GM23338 (cell line): ENCODE data around the gene RAPGEF5. TPM values are rescaled to one million over a fixed set of nuclear protein-coding genes. Genes with fewer than 3 reads are reported as not detected.

Experiments
- ATAC-seq: fragments of 200-7000 bp; cut with Tn5 transposase; 3 replicates; pipeline ENCODE4 v1.9.1; 2020
- DNase-seq: peaks from one replicate; pipeline ENCODE4 v3.0.0-alpha.2; 2015; ENCODE audit warnings: low spot score
- H2AFZ ChIP-seq: fragments of 200-600 bp; sonication (generic); 2 replicates; pipeline ENCODE4 v1.8.0; 2016; ENCODE audit warnings: antibody characterized with exemption, mild to moderate bottlenecking, moderate library complexity
- H3F3A ChIP-seq: fragments of 200-600 bp; sonication (generic); replicated peaks from 2 replicates; pipeline ENCODE4 v1.8.0; 2017; ENCODE audit warnings: antibody characterized with exemption, mixed run types, low read depth
- H3K27ac ChIP-seq: fragments of 200-600 bp; sonication (generic); 2 replicates; pipeline ENCODE4 v1.6.1; 2016; ENCODE audit warnings: low read depth
- H3K27me3 ChIP-seq: fragments of 200-600 bp; sonication (generic); 2 replicates; pipeline ENCODE4 v1.8.0; 2016; ENCODE audit warnings: mild to moderate bottlenecking, mixed run types, moderate library complexity; ENCODE audit not compliant: insufficient read depth
- H3K36me3 ChIP-seq: fragments of 200-600 bp; sonication (generic); 2 replicates; pipeline ENCODE4 v1.8.0; 2016; ENCODE audit warnings: mild to moderate bottlenecking; ENCODE audit not compliant: insufficient read depth
- H3K4me1 ChIP-seq: fragments of 200-600 bp; sonication (generic); 2 replicates; pipeline ENCODE4 v1.8.0; 2016; ENCODE audit warnings: mild to moderate bottlenecking, moderate library complexity; ENCODE audit not compliant: insufficient read depth
- H3K4me2 ChIP-seq: fragments of 200-600 bp; sonication (generic); 2 replicates; pipeline ENCODE4 v1.7.1; 2017; ENCODE audit warnings: mixed run types
- H3K4me3 ChIP-seq: fragments of 200-600 bp; sonication (generic); 2 replicates; pipeline ENCODE4 v1.6.1; 2016; ENCODE audit warnings: mixed run types
- H3K79me2 ChIP-seq: fragments of 200-600 bp; sonication (generic); replicated peaks from 2 replicates; pipeline ENCODE4 v1.8.0; 2017; ENCODE audit warnings: mild to moderate bottlenecking; ENCODE audit not compliant: insufficient read depth
- H3K9me2 ChIP-seq: fragments of 200-600 bp; sonication (generic); 2 replicates; pipeline ENCODE4 v1.8.0; 2017; ENCODE audit not compliant: insufficient read depth
- H4K20me1 ChIP-seq: fragments of 200-600 bp; sonication (generic); replicated peaks from 2 replicates; pipeline ENCODE4 v1.8.0; 2017; ENCODE audit warnings: mild to moderate bottlenecking; ENCODE audit not compliant: insufficient read depth
- H3K27ac Mint-ChIP-seq: 2 replicates; pipeline ENCODE4 v1.8.0; 2020; ENCODE audit warnings: inconsistent platforms, mild to moderate bottlenecking, moderate library complexity, mixed read lengths
- H3K27me3 Mint-ChIP-seq: 3 replicates; pipeline ENCODE4 v1.8.0; 2022; ENCODE audit warnings: low read depth, mild to moderate bottlenecking, moderate library complexity, mixed read lengths, inconsistent platforms; ENCODE audit not compliant: insufficient read depth, poor library complexity
- H3K36me3 Mint-ChIP-seq: 3 replicates; pipeline ENCODE4 v1.8.0; 2021; ENCODE audit warnings: low read depth, mild to moderate bottlenecking, inconsistent platforms, moderate library complexity, mixed read lengths
- H3K4me1 Mint-ChIP-seq: 3 replicates; pipeline ENCODE4 v1.8.0; 2020; ENCODE audit warnings: mild to moderate bottlenecking, inconsistent platforms, mixed read lengths
- H3K4me3 Mint-ChIP-seq: 3 replicates; pipeline ENCODE4 v1.8.0; 2021; ENCODE audit warnings: moderate library complexity, mild to moderate bottlenecking, inconsistent platforms, mixed read lengths
- H3K9me3 Mint-ChIP-seq: 3 replicates; pipeline ENCODE4 v1.8.0; 2020; ENCODE audit warnings: moderate library complexity, mild to moderate bottlenecking, inconsistent platforms, mixed read lengths
- CREB1 ChIP-seq: fragments of 250-450 bp; sonication (Bioruptor Pico); IDR thresholded peaks from 2 replicates; pipeline ENCODE4 v1.5.0; 2020; ENCODE audit warnings: low read depth, mild to moderate bottlenecking, moderate library complexity
- CTCF ChIP-seq, 2 experiments: fragments of 200-600 bp in 1 of 2; sonication (generic) in 1 of 2; conservative IDR thresholded peaks; 2 replicates each; pipeline versions ENCODE4 v1.5.1 to v1.6.1; 2016 to 2017; ENCODE audit warnings: antibody characterized with exemption in 2 of 2, low read depth in 2 of 2, mild to moderate bottlenecking in 2 of 2, moderate library complexity in 1 of 2
- EZH2 ChIP-seq: fragments of 200-600 bp; sonication (generic); IDR thresholded peaks from one replicate; pipeline ENCODE4 v1.8.0; 2017; ENCODE audit warnings: antibody characterized with exemption, mild to moderate bottlenecking, low read depth; ENCODE audit not compliant: unreplicated experiment
- EZH2phosphoT487 ChIP-seq: fragments of 200-600 bp; sonication (generic); IDR thresholded peaks from one replicate; pipeline ENCODE4 v1.8.1; 2018; ENCODE audit warnings: antibody characterized with exemption; ENCODE audit not compliant: unreplicated experiment
- NANOG ChIP-seq: IDR thresholded peaks from 2 replicates; pipeline ENCODE4 v1.6.1; 2016; ENCODE audit warnings: antibody characterized with exemption, borderline replicate concordance
- POLR2AphosphoS5 ChIP-seq: IDR thresholded peaks from 2 replicates; pipeline ENCODE4 v1.6.1; 2016; ENCODE audit warnings: antibody characterized with exemption, low read depth
- ZNF114 ChIP-seq: fragments of 250-450 bp; sonication (Bioruptor Pico); IDR thresholded peaks from 2 replicates; pipeline ENCODE4 v1.5.0; 2020; ENCODE audit warnings: mild to moderate bottlenecking, moderate library complexity
- ZNF331 ChIP-seq: fragments of 250-450 bp; sonication (Bioruptor Pico); IDR thresholded peaks from 2 replicates; pipeline ENCODE4 v1.5.0; 2020; ENCODE audit warnings: low read depth, mild to moderate bottlenecking, moderate library complexity
- polyA plus RNA-seq: library from polyadenylated mRNA; unstranded; fragments of >200 nt; fragmentation: Nextera tagmentation; extraction: Ambion mirVana; gene quantifications from 2 replicates; pipeline ENCODE4 v1.2.1, GENCODE V29; 2016
- total RNA-seq: library from RNA; depleted of rRNA; stranded (reverse); fragments of >200 nt; shearing (Covaris generic); gene quantifications from 2 replicates; pipeline ENCODE4 v1.2.3, GENCODE V29; 2014
- TF ChIP-seq, protein P1 (sequence below): fragments of 250-450 bp; sonication (Bioruptor Pico); IDR thresholded peaks from 2 replicates; pipeline ENCODE4 v1.5.0; 2020; ENCODE audit warnings: mild to moderate bottlenecking, moderate library complexity

The RAPGEF5 gene
- total and polyA plus RNA-seq, 2 experiments from 2014 or later = 6.3 to 13.1 TPM

- TF ChIP-seq, protein P1, sequence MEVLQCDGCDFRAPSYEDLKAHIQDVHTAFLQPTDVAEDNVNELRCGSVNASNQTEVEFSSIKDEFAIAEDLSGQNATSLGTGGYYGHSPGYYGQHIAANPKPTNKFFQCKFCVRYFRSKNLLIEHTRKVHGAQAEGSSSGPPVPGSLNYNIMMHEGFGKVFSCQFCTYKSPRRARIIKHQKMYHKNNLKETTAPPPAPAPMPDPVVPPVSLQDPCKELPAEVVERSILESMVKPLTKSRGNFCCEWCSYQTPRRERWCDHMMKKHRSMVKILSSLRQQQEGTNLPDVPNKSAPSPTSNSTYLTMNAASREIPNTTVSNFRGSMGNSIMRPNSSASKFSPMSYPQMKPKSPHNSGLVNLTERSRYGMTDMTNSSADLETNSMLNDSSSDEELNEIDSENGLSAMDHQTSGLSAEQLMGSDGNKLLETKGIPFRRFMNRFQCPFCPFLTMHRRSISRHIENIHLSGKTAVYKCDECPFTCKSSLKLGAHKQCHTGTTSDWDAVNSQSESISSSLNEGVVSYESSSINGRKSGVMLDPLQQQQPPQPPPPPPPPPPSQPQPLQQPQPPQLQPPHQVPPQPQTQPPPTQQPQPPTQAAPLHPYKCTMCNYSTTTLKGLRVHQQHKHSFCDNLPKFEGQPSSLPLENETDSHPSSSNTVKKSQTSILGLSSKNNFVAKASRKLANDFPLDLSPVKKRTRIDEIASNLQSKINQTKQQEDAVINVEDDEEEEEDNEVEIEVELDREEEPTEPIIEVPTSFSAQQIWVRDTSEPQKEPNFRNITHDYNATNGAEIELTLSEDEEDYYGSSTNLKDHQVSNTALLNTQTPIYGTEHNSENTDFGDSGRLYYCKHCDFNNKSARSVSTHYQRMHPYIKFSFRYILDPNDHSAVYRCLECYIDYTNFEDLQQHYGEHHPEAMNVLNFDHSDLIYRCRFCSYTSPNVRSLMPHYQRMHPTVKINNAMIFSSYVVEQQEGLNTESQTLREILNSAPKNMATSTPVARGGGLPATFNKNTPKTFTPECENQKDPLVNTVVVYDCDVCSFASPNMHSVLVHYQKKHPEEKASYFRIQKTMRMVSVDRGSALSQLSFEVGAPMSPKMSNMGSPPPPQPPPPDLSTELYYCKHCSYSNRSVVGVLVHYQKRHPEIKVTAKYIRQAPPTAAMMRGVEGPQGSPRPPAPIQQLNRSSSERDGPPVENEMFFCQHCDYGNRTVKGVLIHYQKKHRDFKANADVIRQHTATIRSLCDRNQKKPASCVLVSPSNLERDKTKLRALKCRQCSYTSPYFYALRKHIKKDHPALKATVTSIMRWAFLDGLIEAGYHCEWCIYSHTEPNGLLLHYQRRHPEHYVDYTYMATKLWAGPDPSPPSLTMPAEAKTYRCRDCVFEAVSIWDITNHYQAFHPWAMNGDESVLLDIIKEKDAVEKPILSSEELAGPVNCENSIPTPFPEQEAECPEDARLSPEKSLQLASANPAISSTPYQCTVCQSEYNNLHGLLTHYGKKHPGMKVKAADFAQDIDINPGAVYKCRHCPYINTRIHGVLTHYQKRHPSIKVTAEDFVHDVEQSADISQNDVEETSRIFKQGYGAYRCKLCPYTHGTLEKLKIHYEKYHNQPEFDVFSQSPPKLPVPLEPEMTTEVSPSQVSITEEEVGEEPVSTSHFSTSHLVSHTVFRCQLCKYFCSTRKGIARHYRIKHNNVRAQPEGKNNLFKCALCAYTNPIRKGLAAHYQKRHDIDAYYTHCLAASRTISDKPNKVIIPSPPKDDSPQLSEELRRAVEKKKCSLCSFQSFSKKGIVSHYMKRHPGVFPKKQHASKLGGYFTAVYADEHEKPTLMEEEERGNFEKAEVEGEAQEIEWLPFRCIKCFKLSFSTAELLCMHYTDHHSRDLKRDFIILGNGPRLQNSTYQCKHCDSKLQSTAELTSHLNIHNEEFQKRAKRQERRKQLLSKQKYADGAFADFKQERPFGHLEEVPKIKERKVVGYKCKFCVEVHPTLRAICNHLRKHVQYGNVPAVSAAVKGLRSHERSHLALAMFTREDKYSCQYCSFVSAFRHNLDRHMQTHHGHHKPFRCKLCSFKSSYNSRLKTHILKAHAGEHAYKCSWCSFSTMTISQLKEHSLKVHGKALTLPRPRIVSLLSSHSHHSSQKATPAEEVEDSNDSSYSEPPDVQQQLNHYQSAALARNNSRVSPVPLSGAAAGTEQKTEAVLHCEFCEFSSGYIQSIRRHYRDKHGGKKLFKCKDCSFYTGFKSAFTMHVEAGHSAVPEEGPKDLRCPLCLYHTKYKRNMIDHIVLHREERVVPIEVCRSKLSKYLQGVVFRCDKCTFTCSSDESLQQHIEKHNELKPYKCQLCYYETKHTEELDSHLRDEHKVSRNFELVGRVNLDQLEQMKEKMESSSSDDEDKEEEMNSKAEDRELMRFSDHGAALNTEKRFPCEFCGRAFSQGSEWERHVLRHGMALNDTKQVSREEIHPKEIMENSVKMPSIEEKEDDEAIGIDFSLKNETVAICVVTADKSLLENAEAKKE (CRISPR knock-in tag) = no peak
- TF ChIP-seq CREB1 (CRISPR knock-in tag) (no peak), EZH2 (no peak), ZNF331 (CRISPR knock-in tag) (no peak), EZH2phosphoT487 (no peak), ZNF114 (no peak), NANOG (no peak), POLR2AphosphoS5 (no peak)
Measured at GRCh38 chr7:22204312-22204711, 152.6 kb downstream of the RAPGEF5 start (continued).

DNA sequence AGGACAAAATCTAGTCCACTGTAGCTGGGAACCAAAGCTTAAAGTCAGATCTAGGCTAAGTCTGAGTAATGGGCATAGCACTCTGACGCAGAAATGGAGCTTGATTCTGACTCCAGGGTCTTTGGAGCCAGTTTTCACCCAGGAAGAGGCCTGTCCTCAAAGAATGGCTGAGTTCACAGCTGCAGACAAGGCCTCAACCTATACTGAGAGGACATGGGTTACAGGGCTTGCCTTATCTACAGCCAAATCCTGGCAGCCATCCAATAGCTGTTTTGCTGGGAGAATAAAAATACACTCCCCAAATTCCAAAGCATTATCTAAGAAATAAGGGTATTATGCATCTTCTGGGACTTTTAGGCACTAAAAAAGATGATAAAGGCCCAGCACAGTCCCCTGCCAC, 154.8 kb downstream of the RAPGEF5 start:
- H3K27me3 ChIP-seq = peaks cover 21% of the 10 kb centered on the region
- DNase-seq = no peak
- no peaks in the 10 kb centered on the region for H3K4me1 ChIP-seq
- no peaks in the 10 kb centered on the region for H3K79me2 ChIP-seq
- H3K9me2 ChIP-seq = no peaks in the 10 kb centered on the region
- H3K36me3 ChIP-seq = no peaks in the 10 kb centered on the region
- H3K4me1 Mint-ChIP-seq = peaks cover 7% of the 10 kb centered on the region
- no peak overlapping the region for H3K4me2 ChIP-seq
- no peaks in the 10 kb centered on the region for H3F3A ChIP-seq
- H4K20me1 ChIP-seq = no peaks in the 10 kb centered on the region
- no peak overlapping the region for H3K4me3 ChIP-seq
- H2AFZ ChIP-seq = no peak overlapping the region
- no peaks in the 10 kb centered on the region for H3K36me3 Mint-ChIP-seq
- ATAC-seq = no peak
- no peak overlapping the region for H3K27ac ChIP-seq
- no peak overlapping the region for H3K4me3 Mint-ChIP-seq
- no peaks in the 10 kb centered on the region for H3K27me3 Mint-ChIP-seq
- no peaks in the 10 kb centered on the region for H3K9me3 Mint-ChIP-seq
- H3K27ac Mint-ChIP-seq = no peak overlapping the region
- no peak for TF ChIP-seq ZNF114
- TF ChIP-seq CTCF (conservative IDR thresholded peaks at IDR 0.05; ENCODE audit: low read depth in 2 of 2) = no peak
- TF ChIP-seq, protein P1 (CRISPR knock-in tag) = no peak
- no peak for TF ChIP-seq POLR2AphosphoS5
